Measurements from ENCODE around the gene SLC27A5.
"Not testable (repeated sequence)": the region's sequence is repeated elsewhere in the genome, so short reads cannot be mapped to it uniquely, and the experiment has no call there.

The SLC27A5 gene

DNA sequence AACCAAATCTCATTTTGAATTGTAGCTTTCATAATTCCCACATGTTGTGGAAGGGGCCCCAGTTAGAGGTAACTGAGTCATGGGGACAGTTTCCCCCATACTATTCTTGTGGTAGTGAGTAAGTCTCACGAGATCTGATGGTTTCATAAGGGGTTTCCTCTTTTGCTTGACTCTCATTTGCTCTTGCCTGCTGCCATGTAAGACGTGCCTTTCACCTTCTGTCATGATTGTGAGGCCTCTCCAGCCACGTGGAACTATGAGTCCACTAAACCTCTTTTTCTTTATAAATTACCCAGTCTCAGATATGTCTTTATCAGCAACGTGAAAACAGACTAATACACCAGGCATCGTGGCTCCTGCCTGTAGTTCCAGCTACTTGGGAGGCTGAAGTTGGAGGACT, 61.8 kb downstream of the SLC27A5 start:
- peaks cover 4 to 12% of the 10 kb centered on the region in 2 donors for H3K36me3 ChIP-seq (ENCODE audit: control insufficient read depth in 1 of 2, insufficient read depth in 2 of 2, low read length in 2 of 2)
- H3K4me1 ChIP-seq (ENCODE audit: control insufficient read depth in 1 of 2, insufficient read depth in 2 of 2, low read length in 2 of 2); H3K27me3 ChIP-seq (ENCODE audit: control insufficient read depth in 1 of 2, insufficient read depth in 2 of 2, low read length in 2 of 2); H3K9ac ChIP-seq (ENCODE audit: low read depth in 1 of 2, low read length in 2 of 2); H3K4me3 ChIP-seq (ENCODE audit: low read depth in 1 of 2, low read length in 2 of 2); H3K27ac ChIP-seq (ENCODE audit: low read depth, low read length): not testable (repeated sequence)
- peaks cover 0 to 12% of the 10 kb centered on the region in 2 donors for H3K9me3 ChIP-seq (ENCODE audit: control insufficient read depth in 1 of 2, low read length in 2 of 2)

DNA sequence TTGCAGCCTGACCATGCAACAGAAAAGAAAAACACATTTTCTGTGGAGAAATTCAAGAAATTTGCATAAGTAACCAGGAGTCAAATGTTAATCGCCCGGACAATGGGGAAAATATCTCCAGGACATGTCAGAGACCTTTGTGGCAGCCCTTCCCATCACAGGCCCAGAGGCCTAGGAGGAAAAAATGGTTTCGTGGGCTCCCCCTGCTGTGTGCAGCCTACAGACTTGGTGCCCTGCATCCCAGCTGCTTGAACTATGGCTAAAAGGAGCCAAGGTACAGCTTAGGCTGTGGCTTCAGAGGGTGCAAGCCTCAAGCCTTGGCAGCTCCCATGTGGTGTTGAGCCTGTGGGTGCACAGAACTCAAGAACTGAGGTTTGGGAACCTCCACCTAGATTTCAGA, 62.9 kb downstream of the SLC27A5 start:
- not testable (repeated sequence) for H3K27ac ChIP-seq (ENCODE audit: low read depth, low read length); H3K4me3 ChIP-seq (ENCODE audit: low read depth in 1 of 2, low read length in 2 of 2)

More for the DNA sequence above, 62.9 kb downstream of the SLC27A5 start:
- not testable (repeated sequence) for H3K4me1 ChIP-seq (ENCODE audit: control insufficient read depth in 1 of 2, insufficient read depth in 2 of 2, low read length in 2 of 2); H3K36me3 ChIP-seq (ENCODE audit: control insufficient read depth in 1 of 2, insufficient read depth in 2 of 2, low read length in 2 of 2); H3K9ac ChIP-seq (ENCODE audit: low read depth in 1 of 2, low read length in 2 of 2); H3K27me3 ChIP-seq (ENCODE audit: control insufficient read depth in 1 of 2, insufficient read depth in 2 of 2, low read length in 2 of 2)
- peaks cover 0 to 12% of the 10 kb centered on the region in 2 donors for H3K9me3 ChIP-seq (ENCODE audit: control insufficient read depth in 1 of 2, low read length in 2 of 2)
